Activated CD4-positive, alpha-beta T cell treated with anti-CD3 and anti-CD28 coated beads, Interleukin-2, amount 10 ng/mL, durations not matched to agents 24 days and 14 days (primary cell): Measurements from ENCODE around the gene ATN1. TPM values are rescaled to one million over a fixed set of nuclear protein-coding genes. Genes with fewer than 3 reads are reported as not detected.
A peak's percentile ranks its signal among the peaks of the same experiment; 100 is the strongest.

Experiments used
- DNase-seq: peaks from one replicate; pipeline ENCODE4 v3.0.0; 2022
- H3K27ac Mint-ChIP-seq: one replicate; pipeline ENCODE4 v1.8.0; 2022; ENCODE audit warnings: mild to moderate bottlenecking, mixed read lengths
- H3K27me3 Mint-ChIP-seq: one replicate; pipeline ENCODE4 v1.8.0; 2022; ENCODE audit warnings: mixed read lengths
- H3K36me3 Mint-ChIP-seq: one replicate; pipeline ENCODE4 v1.8.0; 2022; ENCODE audit warnings: low read depth, mild to moderate bottlenecking, mixed read lengths
- H3K4me1 Mint-ChIP-seq: one replicate; pipeline ENCODE4 v1.8.0; 2021; ENCODE audit warnings: mixed read lengths
- H3K4me3 Mint-ChIP-seq: one replicate; pipeline ENCODE4 v1.8.0; 2022; ENCODE audit warnings: mild to moderate bottlenecking, moderate library complexity, mixed read lengths
- H3K9me3 Mint-ChIP-seq: one replicate; pipeline ENCODE4 v1.8.0; 2021; ENCODE audit warnings: mixed read lengths
- intact Hi-C: fragments of 100-400 bp; cut with micrococcal nuclease; formaldehyde crosslinking; loops from one replicate; pipeline ENCODE4 v1.15.1; 2023
- total RNA-seq: library from RNA; stranded (reverse); gene quantifications from 2 replicates; pipeline ENCODE4 v1.2.3, GENCODE V29; 2022

The ATN1 gene
- total RNA-seq, 1 donor from 2014 or later, result 66.8 TPM

DNA sequence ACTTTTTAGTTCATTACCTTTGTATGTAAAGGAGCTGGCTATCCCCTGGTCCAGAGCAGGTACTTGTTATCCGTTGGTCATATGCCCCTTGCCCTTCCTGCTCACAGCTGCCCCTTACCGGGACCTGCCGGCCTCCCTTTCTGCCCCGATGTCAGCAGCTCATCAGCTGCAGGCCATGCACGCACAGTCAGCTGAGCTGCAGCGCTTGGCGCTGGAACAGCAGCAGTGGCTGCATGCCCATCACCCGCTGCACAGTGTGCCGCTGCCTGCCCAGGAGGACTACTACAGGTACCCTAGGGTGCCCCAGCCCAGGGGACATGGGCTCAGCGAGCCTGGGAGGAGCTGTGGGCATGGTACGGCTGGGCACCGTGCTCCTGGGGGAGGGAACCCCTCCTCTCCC, 13.5 kb downstream of the ATN1 start:
- peaks cover 52% of the 10 kb centered on the region for H3K36me3 Mint-ChIP-seq
- H3K4me3 Mint-ChIP-seq, result no peak overlapping the region
- H3K27me3 Mint-ChIP-seq, result no peaks in the 10 kb centered on the region
- intact Hi-C loops, result no loop called here
- peak overlapping the region; percentile 75 for H3K27ac Mint-ChIP-seq
- no peak for DNase-seq
- H3K9me3 Mint-ChIP-seq, result no peaks in the 10 kb centered on the region
- H3K4me1 Mint-ChIP-seq, result peaks cover 49% of the 10 kb centered on the region

DNA sequence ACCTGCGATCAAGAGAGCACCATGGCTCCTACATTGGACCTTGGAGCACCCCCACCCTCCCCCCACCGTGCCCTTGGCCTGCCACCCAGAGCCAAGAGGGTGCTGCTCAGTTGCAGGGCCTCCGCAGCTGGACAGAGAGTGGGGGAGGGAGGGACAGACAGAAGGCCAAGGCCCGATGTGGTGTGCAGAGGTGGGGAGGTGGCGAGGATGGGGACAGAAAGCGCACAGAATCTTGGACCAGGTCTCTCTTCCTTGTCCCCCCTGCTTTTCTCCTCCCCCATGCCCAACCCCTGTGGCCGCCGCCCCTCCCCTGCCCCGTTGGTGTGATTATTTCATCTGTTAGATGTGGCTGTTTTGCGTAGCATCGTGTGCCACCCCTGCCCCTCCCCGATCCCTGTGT, 14.0 kb downstream of the ATN1 start:
- no peak for DNase-seq
- Mint-ChIP-seq H3K27ac (no peak overlapping the region), H3K36me3 (peaks cover 49% of the 10 kb centered on the region), H3K27me3 (no peaks in the 10 kb centered on the region), H3K4me1 (peaks cover 47% of the 10 kb centered on the region), H3K9me3 (no peaks in the 10 kb centered on the region), H3K4me3 (no peak overlapping the region)
- intact Hi-C loops, result no loop called here

DNA sequence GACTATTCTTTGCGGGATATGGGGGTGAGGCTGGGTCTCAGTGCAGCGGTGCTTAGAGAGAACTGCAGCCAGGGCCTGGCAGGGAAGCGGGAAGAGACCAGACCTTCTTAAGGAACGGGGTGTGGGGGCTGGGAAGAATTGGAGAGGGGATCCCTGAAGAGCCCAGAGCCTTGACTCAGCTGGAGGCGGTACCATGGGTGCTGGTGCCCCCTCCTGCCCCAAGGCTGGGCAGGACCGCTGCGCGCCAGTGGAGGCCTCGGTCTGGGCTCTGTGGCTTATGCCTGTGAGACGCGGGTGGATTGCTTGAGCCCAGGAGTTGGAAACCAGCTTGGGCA, 14.5 kb downstream of the ATN1 start:
- intact Hi-C loops, result no loop called here
- DNase-seq, result no peak
- peak overlapping the region; percentile 98 for H3K27ac Mint-ChIP-seq
- no peaks in the 10 kb centered on the region for H3K9me3 Mint-ChIP-seq
- no peaks in the 10 kb centered on the region for H3K27me3 Mint-ChIP-seq
- peaks cover 49% of the 10 kb centered on the region for H3K4me1 Mint-ChIP-seq
- peaks cover 48% of the 10 kb centered on the region for H3K36me3 Mint-ChIP-seq
- H3K4me3 Mint-ChIP-seq, result peak overlapping the region; percentile 93

DNA sequence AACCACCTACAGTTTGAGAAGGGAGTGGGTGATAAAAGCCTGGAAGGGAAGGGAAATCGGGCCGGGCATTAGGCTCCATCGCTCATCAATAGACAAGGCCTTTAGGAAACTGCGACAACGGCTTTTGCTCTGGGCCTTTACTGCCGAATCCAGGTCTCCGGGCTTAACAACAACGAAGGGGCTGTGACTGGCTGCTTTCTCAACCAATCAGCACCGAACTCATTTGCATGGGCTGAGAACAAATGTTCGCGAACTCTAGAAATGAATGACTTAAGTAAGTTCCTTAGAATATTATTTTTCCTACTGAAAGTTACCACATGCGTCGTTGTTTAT, 15.6 kb downstream of the ATN1 start:
- DNase-seq, result peak; percentile 94
- peak overlapping the region; percentile 98 for H3K27ac Mint-ChIP-seq
- intact Hi-C loops, result no loop called here
- H3K36me3 Mint-ChIP-seq, result peaks cover 44% of the 10 kb centered on the region
- peaks cover 56% of the 10 kb centered on the region for H3K4me1 Mint-ChIP-seq
- H3K27me3 Mint-ChIP-seq, result no peaks in the 10 kb centered on the region
- H3K4me3 Mint-ChIP-seq, result peak overlapping the region; percentile 93
- no peaks in the 10 kb centered on the region for H3K9me3 Mint-ChIP-seq

DNA sequence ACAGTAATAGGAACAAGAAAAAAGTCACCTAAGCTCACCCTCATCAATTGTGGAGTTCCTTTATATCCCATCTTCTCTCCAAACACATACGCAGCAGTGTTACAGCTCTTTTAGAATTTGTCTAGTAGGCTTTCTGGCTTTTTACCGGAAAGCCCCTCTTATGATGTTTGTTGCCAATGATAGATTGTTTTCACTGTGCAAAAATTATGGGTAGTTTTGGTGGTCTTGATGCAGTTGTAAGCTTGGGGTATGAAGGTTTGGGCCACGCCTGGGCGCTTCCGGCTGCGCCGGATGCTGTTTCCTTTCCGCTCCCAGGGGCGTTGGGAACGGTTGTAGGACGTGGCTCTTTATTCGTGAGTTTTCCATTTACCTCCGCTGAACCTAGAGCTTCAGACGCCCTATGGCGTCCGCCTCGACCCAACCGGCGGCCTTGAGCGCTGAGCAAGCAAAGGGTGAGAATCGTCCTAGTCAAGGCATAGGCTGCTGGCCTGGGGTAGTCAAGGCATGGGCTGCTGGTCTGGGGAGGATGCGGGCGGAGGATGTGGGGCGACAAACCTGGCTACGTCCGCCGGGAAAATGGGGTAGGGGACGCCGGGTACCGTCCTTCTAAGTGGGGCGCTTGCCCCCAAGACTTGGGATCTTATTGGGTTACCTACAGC, 16.1 kb downstream of the ATN1 start, which contains the start of the genes C12orf57 and RNU7-1:
Gene C12orf57, plus strand, starts transcription at position 301 of the 659 bp plus-strand sequence. Its CDS starts 100 bp downstream, at position 401.
Gene RNU7-1, plus strand, starts transcription at position 95 of the 659 bp plus-strand sequence.
- DNase-seq, result peak; percentile 93
- Mint-ChIP-seq H3K27me3 (no peaks in the 10 kb centered on the region), H3K9me3 (no peaks in the 10 kb centered on the region), H3K4me3 (peak within 1 kb of the TSS; percentile 93), H3K27ac (peak within 1 kb of the TSS; percentile 98), H3K4me1 (peaks cover 58% of the 10 kb centered on the region), H3K36me3 (peaks cover 44% of the 10 kb centered on the region)
- intact Hi-C loops, result loop anchor here (1.0 to 2.0 kb wide), 9 partner anchors 9 to 165 kb away; partner anchors contain the start of genes C1R, C1RL, EMG1 and ENO2

DNA sequence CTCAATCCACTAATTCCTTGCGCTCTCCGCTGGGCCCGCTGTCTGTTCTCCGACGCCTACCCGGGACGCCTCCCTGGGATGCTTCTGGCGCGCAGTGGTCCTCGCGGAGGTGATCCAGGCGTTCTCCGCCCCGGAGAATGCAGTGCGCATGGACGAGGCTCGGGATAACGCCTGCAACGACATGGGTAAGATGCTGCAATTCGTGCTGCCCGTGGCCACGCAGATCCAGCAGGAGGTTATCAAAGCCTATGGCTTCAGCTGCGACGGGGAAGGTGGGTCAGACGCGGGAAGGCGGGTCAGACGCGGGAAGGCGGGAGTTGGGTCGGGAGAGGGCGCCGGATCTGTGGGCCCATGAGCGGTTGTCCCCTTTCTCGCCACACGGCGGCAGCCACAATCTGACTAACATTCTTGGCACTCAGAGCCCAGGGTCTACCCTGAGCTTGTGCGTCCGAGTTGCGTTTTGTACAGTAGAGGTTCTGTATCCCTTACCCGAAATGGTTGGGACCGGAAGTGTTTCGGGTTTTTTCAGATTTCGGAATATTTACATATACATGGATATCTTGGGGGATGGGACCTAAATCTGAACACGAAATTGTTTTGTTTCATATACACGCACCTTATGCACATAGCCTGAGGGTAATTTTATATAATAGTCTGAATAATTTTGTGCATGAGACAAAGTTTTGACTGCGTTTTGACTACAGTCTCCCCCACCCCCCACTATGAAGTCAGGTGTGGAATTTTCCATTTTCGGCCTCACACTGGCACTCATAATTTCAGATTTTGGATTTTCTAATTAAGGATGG, 16.8 kb downstream of the ATN1 start:
- Mint-ChIP-seq H3K4me1 (peaks cover 62% of the 10 kb centered on the region), H3K36me3 (peaks cover 43% of the 10 kb centered on the region), H3K9me3 (no peaks in the 10 kb centered on the region), H3K27me3 (no peaks in the 10 kb centered on the region), H3K4me3 (peak overlapping the region; percentile 93), H3K27ac (peak overlapping the region; percentile 98)
- peak; percentile 96 for DNase-seq
- intact Hi-C loops, result loop anchor here (1.0 to 2.0 kb wide), 9 partner anchors 9 to 165 kb away; partner anchors contain the start of genes C1R, C1RL, EMG1 and ENO2

DNA sequence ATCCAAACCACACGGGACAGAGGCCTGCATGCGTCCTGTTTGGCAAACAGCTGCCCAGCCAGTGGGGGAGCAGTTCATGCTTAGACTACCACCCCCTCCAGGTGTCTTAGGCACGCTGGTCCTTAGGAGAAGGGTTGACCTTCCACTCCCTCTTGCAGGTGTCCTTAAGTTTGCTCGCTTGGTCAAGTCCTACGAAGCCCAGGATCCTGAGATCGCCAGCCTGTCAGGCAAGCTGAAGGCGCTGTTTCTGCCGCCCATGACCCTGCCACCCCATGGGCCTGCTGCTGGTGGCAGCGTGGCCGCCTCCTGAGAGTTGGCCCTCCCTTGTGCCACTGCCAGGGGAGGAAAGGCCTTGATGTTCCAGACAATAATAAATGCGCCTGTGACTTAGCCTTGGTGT, 17.9 kb downstream of the ATN1 start:
- H3K4me1 Mint-ChIP-seq, result peaks cover 71% of the 10 kb centered on the region

DNA sequence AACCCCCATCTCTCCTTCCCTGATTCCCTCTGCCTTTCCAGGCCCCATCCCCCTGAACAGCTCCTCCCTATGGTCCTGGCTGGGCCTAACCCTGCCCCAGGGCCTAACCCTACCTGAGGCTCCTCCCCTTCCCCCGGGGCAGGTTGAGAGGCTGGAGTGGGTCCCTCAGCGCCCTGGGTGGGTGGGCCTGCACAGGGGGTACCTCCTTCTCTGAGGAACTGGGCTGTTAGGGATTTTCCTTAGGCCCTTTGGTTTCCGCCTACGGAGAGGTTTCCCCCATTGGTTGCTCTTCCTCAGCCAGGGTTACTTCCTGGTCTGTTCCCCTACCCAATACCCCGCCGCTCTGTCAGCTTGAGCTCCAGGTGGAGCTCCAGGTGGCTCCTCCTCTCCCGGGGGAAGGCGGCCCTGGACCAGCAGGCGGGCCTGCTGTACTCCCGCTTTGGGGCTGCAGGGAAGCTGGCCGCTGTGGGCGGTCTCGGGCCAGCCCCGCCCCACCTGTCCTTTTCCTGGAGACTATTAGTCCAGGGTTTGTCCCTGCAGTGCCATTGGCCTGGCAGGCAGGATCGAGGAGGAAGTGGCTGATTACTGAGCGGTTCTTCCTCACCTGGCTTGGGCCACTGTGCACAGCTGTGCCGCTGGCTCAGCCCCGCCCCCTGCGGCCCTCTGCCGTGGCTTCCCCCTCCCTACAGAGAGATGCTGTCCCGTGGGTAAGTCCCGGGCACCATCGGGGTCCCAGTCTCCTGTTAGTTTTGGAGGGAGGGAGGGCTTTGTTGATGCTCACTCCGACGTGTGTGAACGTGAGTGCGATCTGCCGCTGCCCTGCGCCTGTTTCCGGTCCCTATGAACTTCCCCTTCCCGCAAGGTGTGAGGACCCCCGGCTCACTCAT, 18.5 kb downstream of the ATN1 start:
- peak; percentile 93 for DNase-seq
- H3K4me1 Mint-ChIP-seq, result peaks cover 73% of the 10 kb centered on the region
- no peaks in the 10 kb centered on the region for H3K27me3 Mint-ChIP-seq
- peak overlapping the region; percentile 98 for H3K27ac Mint-ChIP-seq
- intact Hi-C loops, result no loop called here
- H3K9me3 Mint-ChIP-seq, result no peaks in the 10 kb centered on the region
- H3K4me3 Mint-ChIP-seq, result peak overlapping the region; percentile 93
- H3K36me3 Mint-ChIP-seq, result peaks cover 35% of the 10 kb centered on the region

More for the DNA sequence above, 17.9 kb downstream of the ATN1 start:
- Mint-ChIP-seq H3K9me3 (no peaks in the 10 kb centered on the region), H3K36me3 (peaks cover 38% of the 10 kb centered on the region), H3K27ac (peak overlapping the region; percentile 98), H3K27me3 (no peaks in the 10 kb centered on the region), H3K4me3 (peak overlapping the region; percentile 93)
- DNase-seq, result no peak
- intact Hi-C loops, result loop anchor here (2.0 kb wide), 1 partner anchor 55 kb away; no protein-coding TSS in a partner anchor

DNA sequence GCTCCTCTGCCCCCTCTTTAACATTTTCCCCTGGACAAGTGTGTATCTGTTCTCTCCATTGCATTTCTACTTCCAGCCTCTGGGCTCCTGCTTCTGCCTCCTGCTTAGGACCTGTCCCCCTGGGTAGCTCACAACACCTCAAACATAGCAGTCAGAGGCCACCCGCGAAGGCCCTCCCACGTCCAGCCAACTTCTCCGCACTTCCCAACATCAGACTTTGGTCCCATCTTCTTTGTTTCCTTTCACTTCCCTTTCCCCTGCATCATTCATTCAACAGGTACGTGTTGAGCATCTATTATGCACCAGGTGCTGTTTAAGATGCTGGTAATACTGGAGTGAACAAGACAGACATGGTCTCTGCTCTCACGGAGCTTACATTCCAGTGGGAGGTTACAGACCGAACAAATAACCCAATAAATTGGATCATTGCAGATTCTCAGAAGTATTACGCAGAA, 19.2 kb downstream of the ATN1 start:
- Mint-ChIP-seq H3K4me3 (peak overlapping the region; percentile 93), H3K36me3 (peaks cover 34% of the 10 kb centered on the region), H3K27ac (peak overlapping the region; percentile 98), H3K4me1 (peaks cover 75% of the 10 kb centered on the region), H3K27me3 (no peaks in the 10 kb centered on the region), H3K9me3 (no peaks in the 10 kb centered on the region)
- no peak for DNase-seq
- intact Hi-C loops, result no loop called here

DNA sequence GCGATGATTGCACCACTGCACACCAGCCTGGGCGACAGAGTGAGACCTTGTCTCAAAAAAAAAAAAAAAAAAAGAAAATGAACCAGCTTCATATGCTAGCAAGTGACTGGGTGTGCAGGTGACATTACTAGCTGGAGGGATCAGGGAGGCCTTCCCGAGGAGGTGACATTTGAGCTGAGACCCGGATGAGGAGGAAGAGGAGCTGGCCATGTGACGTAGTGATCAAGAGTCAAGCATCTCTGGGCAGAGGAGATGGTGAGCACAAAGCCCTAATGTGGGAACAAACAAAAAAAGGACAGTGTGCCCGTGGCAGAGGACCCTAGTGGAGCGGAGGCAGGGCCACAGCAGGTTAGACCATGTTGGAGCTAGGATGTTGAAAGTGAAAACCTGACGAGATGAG, 19.9 kb downstream of the ATN1 start:
- no peaks in the 10 kb centered on the region for H3K9me3 Mint-ChIP-seq
- no peak for DNase-seq
- H3K36me3 Mint-ChIP-seq, result peaks cover 35% of the 10 kb centered on the region
- H3K4me1 Mint-ChIP-seq, result peaks cover 69% of the 10 kb centered on the region
- peak overlapping the region; percentile 82 for H3K27ac Mint-ChIP-seq
- H3K4me3 Mint-ChIP-seq, result peak overlapping the region; percentile 93
- intact Hi-C loops, result no loop called here
- no peaks in the 10 kb centered on the region for H3K27me3 Mint-ChIP-seq

DNA sequence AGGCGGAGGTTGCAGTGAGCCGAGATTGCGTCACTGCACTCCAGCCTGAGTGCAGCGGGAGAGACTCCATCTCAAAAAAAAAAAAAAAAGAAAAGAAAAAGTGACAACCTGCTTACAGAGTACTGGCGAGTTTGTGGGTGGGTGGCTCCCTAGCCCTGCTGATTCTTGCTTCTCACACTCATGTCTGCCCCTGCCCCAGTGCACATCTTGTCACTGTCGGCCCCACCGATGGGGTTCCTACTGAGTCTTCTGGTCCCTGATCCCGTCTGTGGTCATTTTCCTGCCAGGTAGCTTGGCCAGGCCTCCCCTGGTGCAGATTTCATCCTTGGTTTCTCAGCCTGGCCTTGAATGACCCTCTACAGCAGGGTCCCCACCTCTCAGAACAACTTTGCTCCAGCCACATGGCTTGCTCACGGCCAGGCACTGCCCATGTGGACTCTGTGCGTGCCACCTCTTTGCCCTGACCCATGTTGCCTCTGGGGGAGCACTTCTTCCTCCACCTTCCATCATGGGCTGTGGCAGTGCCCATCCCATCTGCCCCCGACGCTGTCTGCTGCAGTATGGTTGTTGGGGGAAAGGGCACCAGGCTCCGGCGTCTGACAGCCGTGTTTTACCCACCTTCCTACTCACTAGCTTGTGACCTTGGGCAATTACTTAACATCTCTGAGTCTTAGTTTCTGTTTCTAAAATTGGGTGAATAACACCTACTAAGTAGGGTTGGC, 21.3 kb downstream of the ATN1 start:
- intact Hi-C loops, result no loop called here
- Mint-ChIP-seq H3K4me3 (peak overlapping the region; percentile 96), H3K27ac (peak overlapping the region; percentile 91)

DNA sequence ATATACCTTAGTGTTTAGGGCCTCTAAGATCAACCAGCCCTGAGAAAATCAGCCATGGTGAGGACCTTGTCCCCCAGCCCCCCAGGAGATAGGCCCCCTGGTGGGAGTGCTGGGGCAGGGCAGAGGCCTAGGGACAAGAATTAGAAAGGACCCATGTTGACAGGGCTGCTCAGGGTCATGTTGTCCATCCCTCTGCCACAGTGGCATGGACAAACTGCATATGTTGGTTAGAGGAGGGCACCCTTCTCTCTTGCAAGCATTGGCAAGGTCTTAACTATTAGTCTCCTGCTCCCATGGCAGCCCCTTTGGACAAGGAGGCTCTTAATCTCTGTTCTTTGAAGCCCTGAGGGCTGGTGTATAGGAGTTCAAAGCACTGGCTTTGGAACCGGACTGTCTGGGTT, 22.6 kb downstream of the ATN1 start:
- DNase-seq, result peak; percentile 80
- Mint-ChIP-seq H3K27ac (peak overlapping the region; percentile 96), H3K4me1 (peaks cover 68% of the 10 kb centered on the region), H3K27me3 (no peaks in the 10 kb centered on the region), H3K9me3 (no peaks in the 10 kb centered on the region), H3K4me3 (peak overlapping the region; percentile 96), H3K36me3 (peaks cover 50% of the 10 kb centered on the region)
- intact Hi-C loops, result loop anchor here (1.0 to 5.0 kb wide), 2 partner anchors 20 to 498 kb away; partner anchors contain the start of genes EMG1, PHB2 and TAPBPL

More for the DNA sequence above, 21.3 kb downstream of the ATN1 start:
- Mint-ChIP-seq H3K9me3 (no peaks in the 10 kb centered on the region), H3K36me3 (peaks cover 43% of the 10 kb centered on the region), H3K4me1 (peaks cover 67% of the 10 kb centered on the region), H3K27me3 (no peaks in the 10 kb centered on the region)
- no peak for DNase-seq
